ENCODE results near the gene ANKRD27. TPM values are rescaled to one million over a fixed set of nuclear protein-coding genes. Genes with fewer than 3 reads are reported as not detected.

Gene ANKRD27
- total and polyA plus RNA-seq, 10 of the 15 experiments (the other 5 are each of a cell fraction or from before 2014, with no cell fraction given): 2.8 to 49.9 (median 28.5) TPM

DNA sequence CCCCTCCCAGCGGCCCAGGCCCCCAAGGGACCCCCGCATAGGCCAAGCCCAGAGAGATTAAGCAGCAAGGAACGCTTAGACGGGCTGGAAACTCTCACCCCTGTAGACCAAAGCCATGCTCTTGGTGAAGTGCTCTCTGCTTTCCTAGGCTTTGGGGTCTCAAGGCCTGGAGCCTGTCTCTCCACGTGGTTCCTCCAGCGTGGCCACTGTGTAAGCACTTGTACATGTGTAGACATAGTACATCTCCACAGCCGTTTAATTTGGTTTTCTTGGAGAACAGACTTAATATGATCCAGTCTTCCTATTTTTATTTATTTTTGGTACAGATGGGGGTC is 17.7 kb upstream of the ANKRD27 start:
- WGBS (ENCODE audit: insufficient coverage, insufficient replicate concordance, low lambda C conversion rate, missing lambda C conversion rate): 2% methylated on average over 7 of the region's 7 CpGs
- Histone ChIP-seq H4K20me1 (ENCODE audit: control insufficient read depth, insufficient read depth) (no peaks in the 10 kb centered on the region), H3K4me1 (ENCODE audit: control insufficient read depth, insufficient read depth, low read length) (peaks cover 6% of the 10 kb centered on the region; the same call in 1 of the 2 replicates), H3K27ac (ENCODE audit: control insufficient read depth, insufficient read depth) (peak overlapping the region; percentile 69), H3K27me3 (replicated peaks in 1 of 2; ENCODE audit: control insufficient read depth in 2 of 2, insufficient read depth in 2 of 2, low read length in 1 of 2) (no peaks in the 10 kb centered on the region), H3K4me2 (ENCODE audit: control insufficient read depth, insufficient read depth) (peak overlapping the region; percentile 97), H3K9me3 (replicated peaks; ENCODE audit: control insufficient read depth, insufficient read depth, low read length) (peaks cover 2% of the 10 kb centered on the region; the same call in 2 of the 3 replicates), H3K36me3 (ENCODE audit: control insufficient read depth in 2 of 2, insufficient read depth in 2 of 2, low read length in 1 of 2) (no peaks in the 10 kb centered on the region; a peak in 1 of 4 replicates), H2AFZ (ENCODE audit: control insufficient read depth, low read depth, low read length) (peak overlapping the region; percentile 74; the same call in 1 of the 2 replicates), H3K9ac (ENCODE audit: control insufficient read depth, insufficient read depth, low read length) (peak overlapping the region; percentile 78), H3K79me2 (ENCODE audit: control insufficient read depth, insufficient read depth, low read length) (peaks cover 46% of the 10 kb centered on the region), H3K4me3 (peak overlapping the region; percentile 79)
- POLR2A ChIA-PET: interaction anchor here (0.7 kb wide), 1 partner anchor 11 kb away, joined by 6 read pairs; no protein-coding TSS in a partner anchor
- ATAC-seq: peak; percentile 16; the same call in 2 of the 3 replicates
- CTCF ChIA-PET: interaction anchor here (1.6 kb wide), 1 partner anchor 24 kb away, joined by 5 read pairs; no protein-coding TSS in a partner anchor
- BruUV-seq (replicated peaks): no TSS peak
- no peak for FAIRE-seq
- no peak for TF ChIP-seq ZNF274 (IDR thresholded peaks at IDR 0.05; ENCODE audit: insufficient read depth, insufficient read length)
- TF ChIP-seq RAD51 (IDR thresholded peaks at IDR 0.05): no peak
- no peak for TF ChIP-seq FOXM1 (IDR thresholded peaks at IDR 0.05; ENCODE audit: low read depth, low read length)
- intact Hi-C loops (cut with micrococcal nuclease; ENCODE audit: unreplicated experiment) (loop anchor here (2.0 to 5.0 kb wide), 3 partner anchors 112 to 290 kb away; partner anchors contain the start of genes CEP89, FAAP24 and PDCD5), in situ Hi-C loops (cut with MboI) (no loop called here)
- DNase-seq (ENCODE audit: low read depth, low spot score): no peak
- RAD21 ChIA-PET (ENCODE audit: unreplicated experiment): interaction anchor here (0.8 kb wide), 1 partner anchor 56 kb away, joined by 3 read pairs; no protein-coding TSS in a partner anchor
- SMC1A ChIA-PET (ENCODE audit: uncharacterized antibody, unreplicated experiment): no interaction called here

GRCh38 chr19:32691952-32692726 is 17.2 kb upstream of the ANKRD27 start:
- in situ Hi-C loops (cut with MboI): no loop called here
- RAD21 ChIA-PET (ENCODE audit: unreplicated experiment): interaction anchor here (0.8 kb wide), 1 partner anchor 17 kb away, joined by 3 read pairs; the partner anchor contains the start of gene ANKRD27
- Histone ChIP-seq H3K9ac (ENCODE audit: control insufficient read depth, insufficient read depth, low read length) (peak overlapping the region; percentile 78), H3K27ac (ENCODE audit: control insufficient read depth, insufficient read depth) (peak overlapping the region; percentile 69), H3K4me1 (ENCODE audit: control insufficient read depth, insufficient read depth, low read length) (peaks cover 6% of the 10 kb centered on the region; the same call in 1 of the 2 replicates), H4K20me1 (ENCODE audit: control insufficient read depth, insufficient read depth) (no peaks in the 10 kb centered on the region), H3K4me2 (ENCODE audit: control insufficient read depth, insufficient read depth) (peak overlapping the region; percentile 97), H3K27me3 (replicated peaks in 1 of 2; ENCODE audit: control insufficient read depth in 2 of 2, insufficient read depth in 2 of 2, low read length in 1 of 2) (no peaks in the 10 kb centered on the region), H3K9me3 (replicated peaks; ENCODE audit: control insufficient read depth, insufficient read depth, low read length) (peaks cover 2% of the 10 kb centered on the region; the same call in 2 of the 3 replicates), H3K4me3 (peak overlapping the region; percentile 79), H3K36me3 (ENCODE audit: control insufficient read depth in 2 of 2, insufficient read depth in 2 of 2, low read length in 1 of 2) (no peaks in the 10 kb centered on the region; a peak in 1 of 4 replicates), H3K79me2 (ENCODE audit: control insufficient read depth, insufficient read depth, low read length) (peaks cover 45% of the 10 kb centered on the region), H2AFZ (ENCODE audit: control insufficient read depth, low read depth, low read length) (peak overlapping the region; percentile 74)
- intact Hi-C loops (cut with micrococcal nuclease; ENCODE audit: unreplicated experiment): loop anchor here (2.0 to 5.0 kb wide), 3 partner anchors 111 to 290 kb away; partner anchors contain the start of genes CEP89, FAAP24 and PDCD5
- SMC1A ChIA-PET (ENCODE audit: uncharacterized antibody, unreplicated experiment): interaction anchor here (0.9 to 1.6 kb wide), 3 partner anchors 9 to 19 kb away, joined by 3 to 4 read pairs (median 4); no protein-coding TSS in a partner anchor
- ATAC-seq: peak; percentile 84
- POLR2A ChIA-PET: interaction anchor here (0.9 kb wide), 1 partner anchor 16 kb away, joined by 3 read pairs; the partner anchor contains the start of gene RGS9BP
- no peak for FAIRE-seq
- no peak for DNase-seq (ENCODE audit: low read depth, low spot score)
- TSS peak; percentile 52 for BruUV-seq (replicated peaks)
- CTCF ChIA-PET: interaction anchor here (1.1 to 1.6 kb wide), 2 partner anchors 8 to 24 kb away, joined by 3 to 5 read pairs; no protein-coding TSS in a partner anchor
- under 1% methylated on average over 76 of the region's 93 CpGs for WGBS (ENCODE audit: insufficient coverage, insufficient replicate concordance, low lambda C conversion rate, missing lambda C conversion rate)
- TF ChIP-seq, protein P1, sequence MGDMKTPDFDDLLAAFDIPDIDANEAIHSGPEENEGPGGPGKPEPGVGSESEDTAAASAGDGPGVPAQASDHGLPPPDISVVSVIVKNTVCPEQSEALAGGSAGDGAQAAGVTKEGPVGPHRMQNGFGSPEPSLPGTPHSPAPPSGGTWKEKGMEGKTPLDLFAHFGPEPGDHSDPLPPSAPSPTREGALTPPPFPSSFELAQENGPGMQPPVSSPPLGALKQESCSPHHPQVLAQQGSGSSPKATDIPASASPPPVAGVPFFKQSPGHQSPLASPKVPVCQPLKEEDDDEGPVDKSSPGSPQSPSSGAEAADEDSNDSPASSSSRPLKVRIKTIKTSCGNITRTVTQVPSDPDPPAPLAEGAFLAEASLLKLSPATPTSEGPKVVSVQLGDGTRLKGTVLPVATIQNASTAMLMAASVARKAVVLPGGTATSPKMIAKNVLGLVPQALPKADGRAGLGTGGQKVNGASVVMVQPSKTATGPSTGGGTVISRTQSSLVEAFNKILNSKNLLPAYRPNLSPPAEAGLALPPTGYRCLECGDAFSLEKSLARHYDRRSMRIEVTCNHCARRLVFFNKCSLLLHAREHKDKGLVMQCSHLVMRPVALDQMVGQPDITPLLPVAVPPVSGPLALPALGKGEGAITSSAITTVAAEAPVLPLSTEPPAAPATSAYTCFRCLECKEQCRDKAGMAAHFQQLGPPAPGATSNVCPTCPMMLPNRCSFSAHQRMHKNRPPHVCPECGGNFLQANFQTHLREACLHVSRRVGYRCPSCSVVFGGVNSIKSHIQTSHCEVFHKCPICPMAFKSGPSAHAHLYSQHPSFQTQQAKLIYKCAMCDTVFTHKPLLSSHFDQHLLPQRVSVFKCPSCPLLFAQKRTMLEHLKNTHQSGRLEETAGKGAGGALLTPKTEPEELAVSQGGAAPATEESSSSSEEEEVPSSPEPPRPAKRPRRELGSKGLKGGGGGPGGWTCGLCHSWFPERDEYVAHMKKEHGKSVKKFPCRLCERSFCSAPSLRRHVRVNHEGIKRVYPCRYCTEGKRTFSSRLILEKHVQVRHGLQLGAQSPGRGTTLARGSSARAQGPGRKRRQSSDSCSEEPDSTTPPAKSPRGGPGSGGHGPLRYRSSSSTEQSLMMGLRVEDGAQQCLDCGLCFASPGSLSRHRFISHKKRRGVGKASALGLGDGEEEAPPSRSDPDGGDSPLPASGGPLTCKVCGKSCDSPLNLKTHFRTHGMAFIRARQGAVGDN (IDR thresholded peaks at IDR 0.05): peak; percentile 78; the same call in 1 of the 2 replicates
- TF ChIP-seq MAX (IDR thresholded peaks at IDR 0.05; ENCODE audit: low read depth, low read length): 0 out of 2 replicates have a peak, but pooled peaks have one; percentile 21
- peak; percentile 86 for TF ChIP-seq CREB1 (IDR thresholded peaks at IDR 0.05; ENCODE audit: low read depth)
- TF ChIP-seq HDAC6 (IDR thresholded peaks at IDR 0.05; ENCODE audit: unreplicated experiment): peak; percentile 23

Data from GM12878 (cell line).